HCT116 (cell line): ENCODE measurements around the gene PIKFYVE.

ENCODE experiments used
- ATF3 ChIP-seq: IDR thresholded peaks from 2 replicates; pipeline ENCODE4 v1.6.1; 2012
- CTCF ChIP-seq, 3 experiments: fragments of 200-600 bp in 1 of 3; sonication (generic) in 1 of 3; IDR thresholded peaks in 2 of 3; conservative IDR thresholded peaks in 1 of 3; 2 replicates each; pipeline ENCODE4 v1.5.1; 2012 to 2017; ENCODE audit warnings: low read depth in 2 of 3, low read length in 2 of 3, antibody characterized with exemption in 1 of 3, borderline replicate concordance in 1 of 3, control low read depth in 1 of 3, mild to moderate bottlenecking in 1 of 3, mixed read lengths in 1 of 3, mixed run types in 1 of 3, moderate library complexity in 1 of 3; ENCODE audit not compliant: insufficient read depth in 1 of 3
- EZH2 ChIP-seq: fragments of 200-600 bp; sonication (generic); IDR thresholded peaks from 2 replicates; pipeline ENCODE4 v1.6.1; 2017; ENCODE audit warnings: antibody characterized with exemption, mixed run types
- EZH2phosphoT487 ChIP-seq: fragments of 200-600 bp; IDR thresholded peaks from 2 replicates; pipeline ENCODE4 v1.6.1; 2018; ENCODE audit warnings: antibody characterized with exemption, borderline replicate concordance
- FOSL1 ChIP-seq: IDR thresholded peaks from 2 replicates; pipeline ENCODE4 v1.6.1; 2012; ENCODE audit warnings: low read depth
- JUND ChIP-seq: IDR thresholded peaks from 2 replicates; pipeline ENCODE4 v1.6.1; 2012
- POLR2A ChIP-seq: IDR thresholded peaks from 2 replicates; pipeline ENCODE4 v1.7.0; 2011; ENCODE audit warnings: borderline replicate concordance; ENCODE audit not compliant: insufficient read depth, insufficient read length; ENCODE audit errors: extremely low read depth
- POLR2AphosphoS5 ChIP-seq: IDR thresholded peaks from 2 replicates; pipeline ENCODE4 v1.6.1; 2011; ENCODE audit warnings: mild to moderate bottlenecking, low read depth, low read length, moderate library complexity
- RAD21 ChIP-seq: IDR thresholded peaks from 2 replicates; pipeline ENCODE4 v1.6.1; 2012; ENCODE audit warnings: low read depth, mild to moderate bottlenecking
- REST ChIP-seq: IDR thresholded peaks from 2 replicates; pipeline ENCODE4 v1.6.1; 2012; ENCODE audit warnings: low read depth
- SP1 ChIP-seq: IDR thresholded peaks from 2 replicates; pipeline ENCODE4 v1.6.1; 2012; ENCODE audit warnings: low read depth
- SRF ChIP-seq: IDR thresholded peaks from 2 replicates; pipeline ENCODE4 v1.6.1; 2012; ENCODE audit warnings: low read depth
- YY1 ChIP-seq: IDR thresholded peaks from 2 replicates; pipeline ENCODE4 v1.6.1; 2011; ENCODE audit warnings: low read length, low read depth, moderate library complexity, mild to moderate bottlenecking; ENCODE audit not compliant: insufficient replicate concordance; ENCODE audit errors: extremely low read depth

GRCh38 chr2:208361077-208361441 lies 95.0 kb downstream of the PIKFYVE start:
- TF ChIP-seq POLR2A (no peak), SRF (no peak), CTCF (IDR thresholded peaks at IDR 0.05 in 2 of 3, conservative IDR thresholded peaks at IDR 0.05 in 1 of 3; ENCODE audit: borderline replicate concordance in 1 of 3, insufficient read depth in 1 of 3, low read depth in 2 of 3, low read length in 2 of 3) (no peak), REST (no peak), EZH2 (no peak), JUND (no peak), EZH2phosphoT487 (no peak), RAD21 (no peak), POLR2AphosphoS5 (no peak), YY1 (no peak), ATF3 (no peak), SP1 (no peak), FOSL1 (no peak)
